ENCODE results near the gene RAP1A.

DNA sequence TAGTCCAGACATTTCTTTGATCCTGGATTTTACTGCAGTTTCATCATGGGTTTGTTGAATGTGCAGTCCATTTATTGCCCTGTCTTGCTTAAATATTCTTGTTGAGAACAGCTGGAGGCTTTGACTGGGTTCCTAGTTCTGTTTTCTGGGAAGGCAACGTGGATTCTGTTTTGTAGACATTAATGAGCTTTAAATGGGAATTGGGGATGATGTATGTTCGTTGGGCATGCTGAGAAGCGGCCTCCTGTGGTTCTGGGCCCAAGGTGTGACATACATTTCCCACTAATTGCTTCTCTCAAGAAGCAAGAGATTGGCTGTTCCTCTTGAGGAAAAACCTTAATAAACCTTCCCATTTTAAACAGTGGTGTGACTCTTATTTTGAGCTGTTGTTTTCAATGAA lies 96.7 kb downstream of the RAP1A start:
- TF ChIP-seq SP1 (IDR thresholded peaks at IDR 0.05), result no peak
- TF ChIP-seq ARNT (IDR thresholded peaks at IDR 0.05), result no peak
- no peak for TF ChIP-seq FOXM1 (IDR thresholded peaks at IDR 0.05; ENCODE audit: borderline replicate concordance)

Data from HEK293T (cell line).